GM19463 (cell line): ENCODE data around the gene P4HA3.

Source experiments
- ATAC-seq: cut with Tn5 transposase; IDR thresholded peaks from one replicate; pipeline ENCODE4 v1.9.1; 2021; ENCODE audit warnings: mild to moderate bottlenecking, moderate library complexity; ENCODE audit not compliant: unreplicated experiment

Gene P4HA3

GRCh38 chr11:74318241-74318932, 6.9 kb upstream of the P4HA3 start:
- ATAC-seq, result no peak

GRCh38 chr11:74316772-74317505, 5.5 kb upstream of the P4HA3 start:
- ATAC-seq, result no peak

DNA sequence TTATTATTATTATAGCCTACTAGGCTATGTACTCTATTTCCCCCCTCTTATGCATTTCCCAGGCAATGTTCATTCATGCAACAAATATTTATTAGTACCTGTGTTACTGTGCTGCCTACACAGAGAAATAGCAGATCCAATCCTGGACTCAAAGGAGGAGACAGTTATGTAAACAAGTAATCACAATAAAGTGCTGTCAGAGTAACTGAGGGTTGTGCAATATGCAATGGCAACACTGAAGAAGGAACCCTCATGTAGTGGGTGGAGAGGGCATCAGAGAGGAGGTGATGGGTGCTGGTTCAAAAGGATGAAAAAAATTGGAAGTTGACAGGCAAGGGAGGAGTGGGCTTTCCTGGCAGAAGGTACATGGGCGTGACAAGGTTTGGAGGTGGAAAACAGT, 886 bp upstream of the P4HA3 start:
- no peak for ATAC-seq

- ATAC-seq, result no peak
Measured at GRCh38 chr11:74310857-74311256, 583 bp downstream of the P4HA3 start.

DNA sequence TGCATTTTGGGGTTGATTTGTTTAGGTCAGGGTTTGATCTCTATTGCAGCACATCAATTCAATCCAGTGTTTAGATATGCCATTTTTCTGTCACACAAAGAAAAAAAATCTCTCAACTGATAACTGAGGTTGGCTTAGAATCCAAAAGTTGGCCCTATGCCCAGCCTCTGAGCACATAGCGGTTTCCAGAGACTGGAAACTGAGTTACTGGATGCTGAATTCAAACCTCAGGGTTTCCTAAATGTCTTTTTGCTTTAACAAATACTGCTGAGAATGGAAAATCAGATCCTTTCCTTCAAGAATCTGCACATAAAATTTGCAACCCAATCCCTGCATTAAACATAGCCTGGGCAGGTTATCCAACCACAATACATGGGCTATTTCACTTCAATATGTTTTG, 4.0 kb downstream of the P4HA3 start:
- no peak for ATAC-seq

DNA sequence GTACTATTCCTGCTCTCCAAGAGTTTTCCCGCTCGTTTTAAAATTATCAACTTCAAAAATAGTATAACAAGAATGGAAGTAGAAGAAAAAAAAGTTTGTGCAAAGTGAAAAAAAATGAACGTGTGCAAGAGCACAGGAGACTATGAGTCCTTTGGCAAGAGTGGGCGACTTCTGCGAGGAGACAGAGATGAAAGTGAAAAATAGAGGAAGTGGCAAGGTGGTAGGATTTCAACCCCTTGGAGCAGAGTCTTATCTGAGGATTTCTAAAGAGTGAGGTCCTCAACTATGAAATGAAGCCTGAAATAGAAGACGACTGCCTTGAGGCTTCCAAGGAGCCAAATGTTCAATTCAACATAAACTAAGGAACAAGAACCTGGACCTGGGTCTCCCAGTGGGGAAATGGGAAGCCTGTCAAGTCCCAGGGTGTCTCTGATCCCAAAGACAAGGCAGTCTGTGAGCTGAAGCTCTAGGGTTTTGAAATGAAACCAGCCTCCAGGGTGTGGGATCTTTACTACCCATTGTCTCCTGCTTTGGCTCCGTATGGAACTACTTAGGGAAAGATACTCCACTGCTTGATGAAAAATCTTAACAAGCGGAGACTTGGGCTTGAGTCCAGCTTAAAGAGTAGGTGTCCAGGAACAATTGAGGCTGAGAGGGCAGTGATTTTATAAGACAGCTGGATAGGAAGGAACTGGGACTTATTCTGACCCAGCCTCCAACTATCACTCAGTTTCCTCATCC, 4.8 kb downstream of the P4HA3 start:
- ATAC-seq, result no peak

DNA sequence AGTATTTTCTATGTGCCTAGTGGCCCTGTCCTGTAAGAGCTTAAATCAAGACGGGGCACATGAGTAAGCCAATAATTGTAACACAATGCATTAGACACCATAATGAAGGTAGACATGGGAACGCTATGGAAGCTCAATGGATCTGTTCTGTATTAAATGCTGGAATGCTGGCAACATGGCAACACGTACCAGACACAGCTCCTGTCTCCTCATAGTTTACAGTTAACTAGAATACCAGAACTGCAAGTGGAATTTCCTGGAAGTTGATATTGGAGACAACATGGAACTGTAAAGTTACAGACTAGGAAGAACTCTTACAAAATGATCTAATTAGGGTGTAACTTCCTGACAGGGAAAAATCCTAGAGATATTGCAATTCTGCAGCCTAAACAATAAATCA, 12.4 kb downstream of the P4HA3 start:
- ATAC-seq, result no peak

GRCh38 chr11:74297484-74297883, 14.0 kb downstream of the P4HA3 start:
- no peak for ATAC-seq

DNA sequence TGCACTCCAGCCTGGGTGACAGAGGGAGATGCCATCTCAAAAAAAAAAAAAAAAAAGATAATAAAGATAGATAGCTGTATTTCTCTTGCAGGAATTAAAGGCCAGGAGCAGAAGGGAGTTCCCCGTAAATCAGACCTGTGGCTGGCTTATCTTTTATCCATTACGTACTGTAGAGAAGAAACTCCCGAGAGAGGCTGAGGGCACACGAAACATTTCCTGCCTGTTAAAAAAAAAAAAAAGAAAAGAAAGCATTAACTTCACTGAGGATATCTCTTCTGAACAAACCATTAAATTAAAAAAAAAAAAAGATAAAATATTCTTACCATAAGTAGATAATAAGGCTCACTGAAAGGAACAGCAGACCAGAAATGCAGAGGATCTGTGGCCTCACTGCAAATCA, 22.5 kb downstream of the P4HA3 start:
- ATAC-seq, result no peak

DNA sequence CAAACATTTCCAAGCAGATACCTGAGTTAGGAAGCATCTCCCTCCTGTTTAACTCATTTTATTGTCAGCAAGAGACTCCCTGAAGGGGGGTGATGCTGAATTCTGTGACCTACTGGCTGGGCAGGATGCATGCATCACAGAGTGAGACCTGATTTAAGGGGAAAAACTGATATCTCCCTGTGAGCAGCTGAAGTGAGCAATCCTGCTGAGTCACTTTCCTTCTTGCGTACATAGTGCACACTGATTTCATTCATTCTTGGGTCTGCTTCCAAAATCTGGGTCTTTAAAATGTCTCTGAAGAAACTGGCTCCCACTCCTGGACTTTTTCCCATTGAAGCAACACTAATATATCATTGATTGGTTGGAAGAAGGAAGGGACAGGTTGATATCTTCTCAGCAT, 23.3 kb downstream of the P4HA3 start:
- ATAC-seq, result no peak

DNA sequence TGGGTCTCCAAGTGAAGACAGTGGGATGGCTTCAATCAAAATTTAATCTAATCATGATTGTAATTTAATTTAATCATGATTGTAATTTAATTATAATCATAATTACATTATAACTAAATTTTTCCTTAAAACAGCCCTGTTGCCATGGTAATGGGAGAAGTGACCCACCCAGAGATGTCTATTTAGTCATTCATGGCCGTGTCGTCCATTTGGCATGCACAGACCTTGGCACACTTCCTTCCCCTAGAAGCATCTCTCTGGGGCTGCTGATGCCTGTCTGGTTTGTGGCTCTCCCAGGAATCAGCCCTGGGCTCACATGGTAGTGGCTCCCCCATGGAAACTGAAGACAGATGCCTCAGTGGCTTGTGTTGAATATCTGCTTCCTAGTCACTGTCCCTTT, 27.0 kb downstream of the P4HA3 start:
- ATAC-seq, result no peak

GRCh38 chr11:74283580-74284180, 27.8 kb downstream of the P4HA3 start:
- no peak for ATAC-seq

DNA sequence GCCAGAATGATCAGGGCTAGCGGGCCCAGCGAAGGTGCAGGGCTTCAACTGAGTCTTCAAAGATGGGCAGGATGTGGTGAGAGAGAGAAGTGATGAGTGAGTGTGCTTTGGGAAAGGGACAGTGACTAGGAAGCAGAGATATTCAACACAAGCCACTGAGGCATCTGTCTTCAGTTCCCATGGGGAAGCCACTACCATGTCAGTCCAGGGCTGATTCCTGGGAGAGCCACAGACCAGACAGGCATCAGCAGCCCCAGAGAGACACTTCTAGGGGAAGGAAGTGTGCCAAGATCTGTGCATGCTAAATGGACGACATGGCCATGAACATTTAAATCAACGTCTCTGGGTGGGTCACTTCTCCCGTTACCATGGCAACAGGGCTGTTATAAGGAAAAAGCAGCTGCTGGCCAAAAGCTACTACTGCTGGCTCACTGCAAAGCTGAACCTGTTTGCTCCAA, 28.5 kb downstream of the P4HA3 start:
- no peak for ATAC-seq

DNA sequence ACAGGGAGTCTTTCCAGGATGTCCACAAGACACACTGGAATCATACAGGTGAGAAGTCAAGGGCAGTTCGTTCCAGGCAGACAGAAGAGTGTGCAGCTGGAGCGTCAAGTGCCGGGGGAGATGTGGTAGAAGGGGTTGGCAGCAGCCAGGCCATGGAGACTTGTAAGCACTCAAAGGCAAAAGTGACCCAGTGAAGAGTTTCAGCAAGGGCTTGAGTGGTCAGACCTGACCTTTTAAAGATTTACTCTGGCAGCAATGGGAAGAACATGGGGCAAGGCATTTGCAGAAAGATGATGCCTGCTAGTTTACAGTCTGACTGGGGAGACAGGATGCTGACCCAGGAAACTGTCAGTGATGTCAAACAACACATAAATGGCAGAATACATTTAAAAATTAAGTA, 29.0 kb downstream of the P4HA3 start:
- ATAC-seq, result no peak

DNA sequence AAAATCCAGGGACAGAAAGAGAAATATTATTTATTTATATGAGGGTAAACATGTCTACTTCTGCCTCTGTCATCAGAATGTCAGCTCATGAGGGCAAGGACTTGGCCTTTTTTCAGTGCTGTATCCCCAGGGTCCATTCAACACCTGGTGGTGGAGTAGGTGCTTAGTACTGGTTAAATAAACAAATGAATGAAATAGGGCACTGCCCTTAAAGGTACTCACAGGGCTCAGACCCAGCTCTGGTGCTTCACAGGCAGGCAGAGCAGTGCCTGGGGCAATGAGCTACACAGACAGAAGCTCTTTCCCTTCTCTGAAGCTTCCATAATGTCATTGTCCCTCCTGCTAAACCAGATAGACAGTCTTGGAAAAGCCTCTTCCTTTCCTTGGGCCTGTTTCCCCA, 30.9 kb downstream of the P4HA3 start:
- ATAC-seq, result no peak

GRCh38 chr11:74279256-74279655, 32.2 kb downstream of the P4HA3 start:
- no peak for ATAC-seq

- ATAC-seq, result no peak
Measured at GRCh38 chr11:74278721-74279161, 32.7 kb downstream of the P4HA3 start.

DNA sequence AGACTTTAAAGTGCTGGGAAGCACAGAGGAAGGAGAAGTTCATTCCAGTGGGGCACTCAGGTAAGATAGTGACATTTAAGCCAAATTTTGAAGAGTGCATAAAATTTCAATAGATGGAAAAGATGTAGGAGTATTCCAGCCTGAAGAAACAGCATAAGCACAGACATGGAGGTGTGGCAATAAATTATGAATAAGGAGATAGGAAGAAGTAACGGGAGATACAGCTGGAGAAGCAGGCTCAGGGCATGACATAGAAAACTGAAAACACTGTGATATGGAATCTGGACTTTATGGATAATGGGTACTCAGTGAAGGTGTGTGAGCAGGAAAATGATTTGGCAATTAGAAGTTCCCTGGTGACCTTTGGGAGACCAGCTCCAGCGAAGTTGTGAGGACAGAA, 33.3 kb downstream of the P4HA3 start:
- no peak for ATAC-seq

DNA sequence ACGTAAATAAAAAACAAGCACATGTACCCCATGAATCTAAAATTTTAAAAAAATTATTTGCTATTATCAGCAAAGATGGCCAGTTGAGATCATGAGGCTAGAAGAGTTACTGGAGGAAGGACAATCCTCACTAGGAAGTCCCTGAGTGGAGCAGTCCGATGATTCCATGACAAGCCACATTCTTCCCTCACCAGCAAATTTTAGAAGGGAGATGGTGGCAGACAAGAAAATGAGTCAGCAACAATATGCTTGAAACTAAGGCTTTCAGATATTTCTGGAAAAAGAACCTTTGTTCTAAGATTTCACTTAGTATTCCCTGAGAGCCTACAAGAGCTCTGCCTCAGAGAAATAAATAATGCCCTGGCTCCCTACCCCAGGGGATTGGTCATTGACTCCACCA, 34.9 kb downstream of the P4HA3 start:
- no peak for ATAC-seq

DNA sequence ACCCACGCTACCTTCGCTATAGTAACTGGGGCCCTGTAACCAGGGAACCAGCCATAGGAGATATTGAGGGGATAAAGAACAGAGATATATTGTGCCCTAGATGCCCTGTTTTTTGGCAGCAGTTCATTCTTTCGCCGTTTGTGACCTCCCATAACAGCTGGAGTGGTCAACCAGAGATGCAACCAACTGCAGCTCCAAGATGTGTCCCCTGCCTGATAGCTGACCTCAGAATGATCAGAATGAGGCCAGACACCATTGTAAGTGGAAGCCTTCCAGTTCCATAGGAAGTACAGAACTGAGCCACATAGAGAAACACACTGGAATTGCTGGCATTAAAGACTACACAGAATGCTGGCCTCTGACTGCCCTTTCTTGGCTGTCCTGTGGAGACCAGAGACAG, 39.2 kb downstream of the P4HA3 start:
- ATAC-seq, result no peak

GRCh38 chr11:74269161-74269811, 42.2 kb downstream of the P4HA3 start:
- no peak for ATAC-seq
